ENCODE data around the gene CHST11.

CHST11 gene

GRCh38 chr12:104453133-104453532, 3.6 kb upstream of the CHST11 start:
- no peaks in the 10 kb centered on the region for H3K36me3 ChIP-seq (ENCODE audit: control insufficient read depth in 4 of 4, insufficient read depth in 4 of 4, low read length in 3 of 4)
- no peak for DNase-seq
- peaks cover 4 to 11% (median 8%) of the 10 kb centered on the region in 4 experiments for H3K4me1 ChIP-seq (ENCODE audit: control extremely low read depth in 1 of 4, control insufficient read depth in 4 of 4, insufficient read depth in 4 of 4, low read length in 3 of 4)
- WGBS (ENCODE audit: insufficient coverage), result 94% methylated on average over 2 of the region's 2 CpGs
- no peak overlapping the region for H3K4me3 ChIP-seq (ENCODE audit: control insufficient read depth in 1 of 7, extremely low read depth in 1 of 7, insufficient read depth in 4 of 7, low read depth in 2 of 7, low read length in 6 of 7)
- no peaks in the 10 kb centered on the region for H3K27me3 ChIP-seq (replicated peaks in 2 of 5; ENCODE audit: control insufficient read depth in 4 of 5, insufficient read depth in 5 of 5, low read length in 4 of 5)
- ChIA-PET POLR2A (no interaction called here), CTCF (no interaction called here)
- H3K9me3 ChIP-seq (ENCODE audit: control extremely low read depth in 1 of 5, control insufficient read depth in 4 of 5, insufficient read depth in 2 of 5, low read depth in 1 of 5, low read length in 4 of 5), result peaks cover 0 to 4% (median 0%) of the 10 kb centered on the region in 5 experiments
- H3K27ac ChIP-seq (ENCODE audit: insufficient read depth in 1 of 2, low read depth in 1 of 2, low read length in 2 of 2, poor library complexity in 1 of 2, severe bottlenecking in 2 of 2), result no peak overlapping the region

DNA sequence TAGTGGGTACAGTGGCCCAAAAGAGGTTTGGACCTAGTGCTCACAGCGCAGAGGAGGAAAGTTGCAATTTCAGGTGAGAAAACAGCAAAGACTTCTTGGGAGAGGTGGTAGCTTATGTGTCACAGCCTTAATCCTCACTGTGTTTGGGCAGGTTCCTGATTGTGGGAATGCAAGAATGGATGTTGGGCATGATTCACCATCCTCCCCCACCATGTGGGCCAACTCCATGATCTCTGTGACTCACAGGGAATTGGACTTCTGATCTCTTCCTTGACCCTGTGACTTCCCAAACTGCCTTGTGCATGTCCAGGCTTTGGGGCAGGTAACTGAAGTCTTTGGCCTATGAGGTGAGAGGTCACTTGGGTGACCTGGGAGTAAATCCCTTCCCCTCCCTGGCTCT, 1.8 kb upstream of the CHST11 start:
- DNase-seq, result no peak
- 100% methylated on average over 1 of the region's 1 CpG for WGBS (ENCODE audit: insufficient coverage)
- H3K27ac ChIP-seq (ENCODE audit: insufficient read depth in 1 of 2, low read depth in 1 of 2, low read length in 2 of 2, poor library complexity in 1 of 2, severe bottlenecking in 2 of 2), result no peak overlapping the region

GRCh38 chr12:104455578-104456416, 951 bp upstream of the CHST11 start:
- no peaks in the 10 kb centered on the region for H3K27me3 ChIP-seq (replicated peaks in 2 of 5; ENCODE audit: control insufficient read depth in 4 of 5, insufficient read depth in 5 of 5, low read length in 4 of 5)
- POLR2A ChIA-PET, result interaction anchor here (0.6 to 1.5 kb wide), 7 partner anchors 17 to 264 kb away, joined by 3 to 7 read pairs (median 5); no protein-coding TSS in a partner anchor
- peak overlapping the region; percentile 40 to 91 for H3K27ac ChIP-seq (ENCODE audit: insufficient read depth in 1 of 2, low read depth in 1 of 2, low read length in 2 of 2, poor library complexity in 1 of 2, severe bottlenecking in 2 of 2)
- no peak for DNase-seq
- WGBS (ENCODE audit: insufficient coverage), result 33% methylated on average over 6 of the region's 9 CpGs
- peaks cover 13 to 30% (median 23%) of the 10 kb centered on the region in 4 experiments for H3K4me1 ChIP-seq (ENCODE audit: control extremely low read depth in 1 of 4, control insufficient read depth in 4 of 4, insufficient read depth in 4 of 4, low read length in 3 of 4)
- peaks cover 0 to 2% (median 0%) of the 10 kb centered on the region in 5 experiments for H3K9me3 ChIP-seq (ENCODE audit: control extremely low read depth in 1 of 5, control insufficient read depth in 4 of 5, insufficient read depth in 2 of 5, low read depth in 1 of 5, low read length in 4 of 5)
- CTCF ChIA-PET, result interaction anchor here (0.8 to 5.2 kb wide), 9 partner anchors 22 to 237 kb away, joined by 3 to 18 read pairs (median 5); no protein-coding TSS in a partner anchor
- peaks cover 0 to 17% (median 6%) of the 10 kb centered on the region in 4 experiments for H3K36me3 ChIP-seq (ENCODE audit: control insufficient read depth in 4 of 4, insufficient read depth in 4 of 4, low read length in 3 of 4)
- peak overlapping the region; percentile 75 to 100 (median 99) for H3K4me3 ChIP-seq (ENCODE audit: control insufficient read depth in 1 of 7, extremely low read depth in 1 of 7, insufficient read depth in 4 of 7, low read depth in 2 of 7, low read length in 6 of 7)

More for the DNA sequence above, 1.8 kb upstream of the CHST11 start:
- Histone ChIP-seq H3K4me3 (ENCODE audit: control insufficient read depth in 1 of 7, extremely low read depth in 1 of 7, insufficient read depth in 4 of 7, low read depth in 2 of 7, low read length in 6 of 7) (no peak overlapping the region), H3K9me3 (ENCODE audit: control extremely low read depth in 1 of 5, control insufficient read depth in 4 of 5, insufficient read depth in 2 of 5, low read depth in 1 of 5, low read length in 4 of 5) (peaks cover 0 to 4% (median 0%) of the 10 kb centered on the region in 5 experiments), H3K36me3 (ENCODE audit: control insufficient read depth in 4 of 4, insufficient read depth in 4 of 4, low read length in 3 of 4) (peaks cover 0 to 11% (median 6%) of the 10 kb centered on the region in 4 experiments), H3K4me1 (ENCODE audit: control extremely low read depth in 1 of 4, control insufficient read depth in 4 of 4, insufficient read depth in 4 of 4, low read length in 3 of 4) (peaks cover 10 to 22% (median 15%) of the 10 kb centered on the region in 4 experiments), H3K27me3 (replicated peaks in 2 of 5; ENCODE audit: control insufficient read depth in 4 of 5, insufficient read depth in 5 of 5, low read length in 4 of 5) (no peaks in the 10 kb centered on the region)
- CTCF ChIA-PET, result no interaction called here
- POLR2A ChIA-PET, result no interaction called here

DNA sequence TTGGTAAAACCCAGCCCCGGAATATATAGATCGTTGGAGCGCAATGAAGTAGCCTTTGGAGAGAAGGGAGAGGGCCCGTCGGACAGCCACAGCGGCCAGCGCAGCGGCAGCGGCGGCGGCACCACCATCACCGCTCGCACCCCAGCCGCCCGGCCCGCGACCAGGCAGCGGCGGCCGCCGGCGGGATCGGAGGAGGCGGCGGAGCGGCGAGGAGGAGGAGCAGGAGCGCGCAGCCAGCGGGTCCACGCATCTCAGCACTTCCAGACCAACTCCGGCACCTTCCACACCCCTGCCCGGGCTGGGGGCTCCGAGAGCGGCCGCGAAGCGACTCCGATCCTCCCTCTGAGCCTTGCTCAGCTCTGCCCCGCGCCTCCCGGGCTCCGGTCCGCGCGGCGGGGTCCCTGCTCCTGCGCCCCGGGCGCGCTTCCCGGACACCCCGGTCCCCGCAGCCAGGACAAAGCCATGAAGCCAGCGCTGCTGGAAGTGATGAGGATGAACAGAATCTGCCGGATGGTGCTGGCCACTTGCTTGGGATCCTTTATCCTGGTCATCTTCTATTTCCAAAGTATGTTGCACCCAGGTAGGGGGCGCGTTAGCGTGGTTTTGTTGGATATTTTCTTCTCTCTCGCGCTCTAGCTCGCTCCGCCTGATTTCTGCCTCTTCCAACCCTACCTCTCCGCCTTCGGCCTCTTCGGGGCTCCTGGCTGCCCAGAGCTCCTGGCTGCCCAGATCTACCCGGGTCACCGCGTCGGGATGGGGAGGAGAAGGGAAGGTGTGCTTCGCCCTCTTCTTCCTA, 400 bp downstream of the CHST11 start:
- Histone ChIP-seq H3K36me3 (ENCODE audit: control insufficient read depth in 4 of 4, insufficient read depth in 4 of 4, low read length in 3 of 4) (peaks cover 0 to 25% (median 6%) of the 10 kb centered on the region in 4 experiments), H3K27ac (ENCODE audit: insufficient read depth in 1 of 2, low read depth in 1 of 2, low read length in 2 of 2, poor library complexity in 1 of 2, severe bottlenecking in 2 of 2) (peak overlapping the region; percentile 81 to 91), H3K4me3 (ENCODE audit: control insufficient read depth in 1 of 7, extremely low read depth in 1 of 7, insufficient read depth in 4 of 7, low read depth in 2 of 7, low read length in 6 of 7) (peak overlapping the region; percentile 75 to 100 (median 99)), H3K4me1 (ENCODE audit: control extremely low read depth in 1 of 4, control insufficient read depth in 4 of 4, insufficient read depth in 4 of 4, low read length in 3 of 4) (peaks cover 22 to 42% (median 34%) of the 10 kb centered on the region in 4 experiments), H3K9me3 (ENCODE audit: control extremely low read depth in 1 of 5, control insufficient read depth in 4 of 5, insufficient read depth in 2 of 5, low read depth in 1 of 5, low read length in 4 of 5) (no peaks in the 10 kb centered on the region), H3K27me3 (replicated peaks in 2 of 5; ENCODE audit: control insufficient read depth in 4 of 5, insufficient read depth in 5 of 5, low read length in 4 of 5) (no peaks in the 10 kb centered on the region)
- DNase-seq, result peak; percentile 62 to 70 (median 67)
- POLR2A ChIA-PET, result interaction anchor here (0.8 to 2.9 kb wide), 10 partner anchors 16 to 263 kb away, joined by 3 to 9 read pairs (median 4); no protein-coding TSS in a partner anchor
- CTCF ChIA-PET, result interaction anchor here (0.8 to 5.2 kb wide), 14 partner anchors 21 to 235 kb away, joined by 3 to 18 read pairs (median 4); no protein-coding TSS in a partner anchor
- 0% methylated on average over 32 of the region's 71 CpGs for WGBS (ENCODE audit: insufficient coverage)

- POLR2A ChIA-PET, result interaction anchor here (0.8 to 2.9 kb wide), 6 partner anchors 20 to 262 kb away, joined by 3 to 9 read pairs (median 4); no protein-coding TSS in a partner anchor
- Histone ChIP-seq H3K9me3 (ENCODE audit: control extremely low read depth in 1 of 5, control insufficient read depth in 4 of 5, insufficient read depth in 2 of 5, low read depth in 1 of 5, low read length in 4 of 5) (no peaks in the 10 kb centered on the region), H3K4me1 (ENCODE audit: control extremely low read depth in 1 of 4, control insufficient read depth in 4 of 4, insufficient read depth in 4 of 4, low read length in 3 of 4) (peaks cover 31 to 50% (median 42%) of the 10 kb centered on the region in 4 experiments), H3K36me3 (ENCODE audit: control insufficient read depth in 4 of 4, insufficient read depth in 4 of 4, low read length in 3 of 4) (peaks cover 0 to 25% (median 6%) of the 10 kb centered on the region in 4 experiments), H3K4me3 (ENCODE audit: control insufficient read depth in 1 of 7, extremely low read depth in 1 of 7, insufficient read depth in 4 of 7, low read depth in 2 of 7, low read length in 6 of 7) (peak overlapping the region; percentile 75 to 100 (median 99)), H3K27ac (ENCODE audit: insufficient read depth in 1 of 2, low read depth in 1 of 2, low read length in 2 of 2, poor library complexity in 1 of 2, severe bottlenecking in 2 of 2) (peak overlapping the region; percentile 81 to 91), H3K27me3 (replicated peaks in 2 of 5; ENCODE audit: control insufficient read depth in 4 of 5, insufficient read depth in 5 of 5, low read length in 4 of 5) (no peaks in the 10 kb centered on the region)
- 0% methylated on average over 48 of the region's 71 CpGs for WGBS (ENCODE audit: insufficient coverage)
- DNase-seq, result peak in 1 of 3 donors; percentile 53
- CTCF ChIA-PET, result interaction anchor here (0.6 to 5.2 kb wide), 16 partner anchors 15 to 204 kb away, joined by 3 to 23 read pairs (median 4); no protein-coding TSS in a partner anchor
Measured at GRCh38 chr12:104457746-104458693, 1.3 kb downstream of the CHST11 start.

Measured in common myeloid progenitor, CD34-positive (primary cell).